Measurements from ENCODE around the gene HLA-DMA.

The HLA-DMA gene

DNA sequence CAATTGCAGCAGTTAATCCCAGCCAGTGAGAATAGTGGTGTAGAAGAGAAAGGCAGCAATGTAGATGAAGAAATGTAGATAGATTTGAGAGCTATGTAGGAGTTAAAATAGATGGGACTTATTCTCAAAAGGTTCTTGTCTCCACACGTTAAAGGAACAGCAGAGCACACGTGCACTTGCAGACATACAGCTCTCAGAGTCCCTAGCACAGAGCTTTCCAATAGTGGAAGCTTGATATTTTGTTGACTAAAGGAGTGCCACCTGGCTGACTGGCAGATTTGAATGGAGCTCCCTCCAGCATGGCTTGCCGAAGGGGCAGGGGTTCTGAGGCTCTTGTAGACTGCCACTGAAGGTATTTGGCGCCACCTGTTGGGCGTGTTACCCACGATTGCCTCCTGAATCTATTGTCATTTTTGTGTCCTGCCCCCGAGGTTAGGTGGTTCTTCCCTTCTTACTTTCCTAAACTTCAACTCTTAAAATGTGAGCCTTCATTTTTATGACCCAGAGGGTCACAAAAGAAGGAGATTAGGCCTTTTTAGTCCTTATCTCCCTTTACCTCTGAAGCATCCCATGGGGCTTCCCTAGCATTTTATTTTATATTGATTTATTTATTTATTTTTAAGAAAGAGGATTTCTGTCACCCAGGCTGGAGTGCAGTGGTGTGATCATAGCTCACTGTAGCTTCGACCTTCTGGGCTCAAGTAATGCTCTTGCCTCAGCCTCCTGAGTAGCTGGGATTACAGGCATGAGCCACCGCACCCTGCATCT lies 31.9 kb upstream of the HLA-DMA start:
- no peak overlapping the region for H3K4me3 ChIP-seq (ENCODE audit: low read length)
- peak; percentile 79 for DNase-seq (ENCODE audit: low read depth)
- TF ChIP-seq, protein P1, sequence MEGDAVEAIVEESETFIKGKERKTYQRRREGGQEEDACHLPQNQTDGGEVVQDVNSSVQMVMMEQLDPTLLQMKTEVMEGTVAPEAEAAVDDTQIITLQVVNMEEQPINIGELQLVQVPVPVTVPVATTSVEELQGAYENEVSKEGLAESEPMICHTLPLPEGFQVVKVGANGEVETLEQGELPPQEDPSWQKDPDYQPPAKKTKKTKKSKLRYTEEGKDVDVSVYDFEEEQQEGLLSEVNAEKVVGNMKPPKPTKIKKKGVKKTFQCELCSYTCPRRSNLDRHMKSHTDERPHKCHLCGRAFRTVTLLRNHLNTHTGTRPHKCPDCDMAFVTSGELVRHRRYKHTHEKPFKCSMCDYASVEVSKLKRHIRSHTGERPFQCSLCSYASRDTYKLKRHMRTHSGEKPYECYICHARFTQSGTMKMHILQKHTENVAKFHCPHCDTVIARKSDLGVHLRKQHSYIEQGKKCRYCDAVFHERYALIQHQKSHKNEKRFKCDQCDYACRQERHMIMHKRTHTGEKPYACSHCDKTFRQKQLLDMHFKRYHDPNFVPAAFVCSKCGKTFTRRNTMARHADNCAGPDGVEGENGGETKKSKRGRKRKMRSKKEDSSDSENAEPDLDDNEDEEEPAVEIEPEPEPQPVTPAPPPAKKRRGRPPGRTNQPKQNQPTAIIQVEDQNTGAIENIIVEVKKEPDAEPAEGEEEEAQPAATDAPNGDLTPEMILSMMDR (conservative IDR thresholded peaks at IDR 0.05; ENCODE audit: low read length): peak; percentile 91

DNA sequence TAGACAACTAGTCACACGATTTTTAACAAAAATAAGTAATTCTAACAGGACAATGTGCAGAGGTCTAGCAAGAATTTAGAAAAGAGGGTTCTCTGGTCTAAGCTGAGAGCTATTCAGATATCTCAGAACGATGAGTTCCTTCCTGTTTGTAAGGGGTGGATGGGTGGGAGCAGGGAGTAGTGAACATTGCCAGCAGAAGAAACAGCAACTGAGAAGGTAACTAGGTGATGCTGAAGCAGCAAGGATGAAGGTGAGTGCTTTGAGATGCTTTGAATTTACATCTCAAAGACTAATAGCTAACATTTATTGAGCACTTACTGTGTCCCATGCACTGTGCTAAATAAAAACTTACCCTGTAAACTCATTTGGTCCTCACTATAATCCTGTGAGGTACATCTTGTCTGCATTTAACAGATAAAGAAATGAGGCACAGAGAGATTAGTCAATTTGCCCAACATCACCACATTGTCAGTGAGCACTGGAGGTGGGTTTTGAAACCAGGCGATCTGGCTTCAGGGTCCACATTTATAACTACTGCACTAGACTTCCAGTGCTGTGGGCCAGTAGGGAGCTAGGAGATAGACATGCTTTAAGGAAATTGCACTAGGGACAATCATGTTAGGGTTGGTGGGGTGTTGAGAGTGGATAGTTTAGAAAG lies 31.2 kb upstream of the HLA-DMA start:
- TF ChIP-seq, protein P1 (conservative IDR thresholded peaks at IDR 0.05; ENCODE audit: low read length): no peak
- H3K4me3 ChIP-seq (ENCODE audit: low read length): no peak overlapping the region
- no peak for DNase-seq (ENCODE audit: low read depth)

DNA sequence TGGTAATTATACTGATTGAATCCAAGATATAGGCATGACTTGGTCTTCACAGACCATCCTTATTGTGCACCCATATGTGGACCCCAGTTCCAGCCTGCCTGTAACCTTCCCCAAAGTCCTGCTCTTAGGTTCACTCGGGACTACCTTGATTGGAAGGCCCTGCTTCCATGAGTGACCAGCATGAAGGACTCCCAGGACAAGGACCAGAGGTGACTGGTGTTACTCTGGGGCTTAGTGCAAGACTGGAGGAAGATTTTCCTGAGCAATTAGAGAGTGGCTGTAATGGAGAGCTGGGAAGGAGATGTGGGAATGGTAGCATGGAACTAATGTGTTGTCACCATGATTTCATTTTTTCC lies 30.6 kb upstream of the HLA-DMA start:
- no peak for DNase-seq (ENCODE audit: low read depth)
- no peak overlapping the region for H3K4me3 ChIP-seq (ENCODE audit: low read length)
- TF ChIP-seq, protein P1 (conservative IDR thresholded peaks at IDR 0.05; ENCODE audit: low read length): no peak

DNA sequence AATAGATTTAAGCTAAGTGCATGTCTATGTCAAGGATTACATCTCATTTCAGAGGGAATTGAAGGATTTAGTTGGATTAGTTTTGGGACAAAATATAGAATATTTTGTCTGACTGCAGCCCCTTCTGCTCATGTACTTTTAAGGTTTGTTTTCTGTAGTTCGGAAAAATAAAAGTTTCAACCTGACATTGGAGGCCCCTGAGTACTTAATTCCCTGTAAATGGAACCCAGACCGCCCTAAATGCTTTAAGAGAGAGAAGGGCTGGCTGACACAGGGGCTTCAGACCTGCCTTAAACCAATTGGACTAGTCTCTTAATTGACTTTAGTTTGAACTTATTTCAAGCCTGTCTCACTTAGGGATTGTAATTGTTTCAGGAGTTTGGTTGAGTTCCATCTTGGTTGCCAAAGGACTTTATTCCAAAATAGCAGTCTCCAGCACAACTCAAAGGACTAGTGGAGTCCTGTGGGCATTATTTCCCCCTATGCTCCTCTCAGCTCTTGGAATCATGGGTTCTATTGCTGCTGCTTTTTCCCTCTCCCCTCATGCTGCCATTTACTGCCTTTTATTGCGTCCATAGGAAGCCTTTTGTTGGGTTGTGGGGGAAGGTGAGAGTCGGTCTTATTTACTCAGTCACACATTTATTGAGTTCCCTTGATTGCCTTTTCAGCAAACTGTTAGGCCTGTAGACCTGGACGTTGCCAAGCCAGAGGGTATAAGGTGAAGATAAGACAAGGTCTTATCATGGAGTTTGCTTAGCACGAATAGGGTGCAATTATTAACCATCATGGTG lies 30.0 kb upstream of the HLA-DMA start:
- TF ChIP-seq, protein P1 (conservative IDR thresholded peaks at IDR 0.05; ENCODE audit: low read length): no peak
- no peak overlapping the region for H3K4me3 ChIP-seq (ENCODE audit: low read length)
- no peak for DNase-seq (ENCODE audit: low read depth)

DNA sequence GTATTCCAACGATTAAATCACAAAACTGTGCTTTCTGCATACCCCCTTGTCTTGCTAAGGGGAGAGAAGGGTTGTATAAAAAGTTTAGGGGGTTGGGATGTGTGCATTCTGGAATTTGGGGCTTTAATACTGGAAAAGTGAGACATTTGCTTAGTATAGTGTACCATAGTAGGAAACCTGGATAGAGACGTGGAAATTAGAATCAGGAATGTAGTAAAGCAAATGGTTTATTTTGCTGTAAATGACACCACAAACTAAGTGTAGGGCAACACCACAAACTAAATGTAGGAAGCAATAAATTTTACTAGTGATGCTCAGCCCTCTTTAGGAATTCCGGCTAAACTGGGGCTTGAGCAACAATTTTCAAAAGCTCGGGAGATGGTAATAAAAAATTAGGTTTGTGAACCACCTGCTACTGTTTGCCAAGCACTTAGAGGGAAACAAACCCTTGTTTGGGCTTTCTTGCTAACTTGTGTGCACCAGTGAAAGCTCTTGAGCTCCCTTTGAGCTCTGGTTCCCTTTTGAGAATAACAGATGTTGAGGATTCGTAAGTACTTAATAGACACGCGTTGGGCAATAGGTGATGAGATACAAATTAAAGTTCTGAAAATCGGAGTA lies 29.3 kb upstream of the HLA-DMA start:
- DNase-seq (ENCODE audit: low read depth): peak; percentile 49
- H3K4me3 ChIP-seq (ENCODE audit: low read length): no peak overlapping the region
- TF ChIP-seq, protein P1 (conservative IDR thresholded peaks at IDR 0.05; ENCODE audit: low read length): no peak

DNA sequence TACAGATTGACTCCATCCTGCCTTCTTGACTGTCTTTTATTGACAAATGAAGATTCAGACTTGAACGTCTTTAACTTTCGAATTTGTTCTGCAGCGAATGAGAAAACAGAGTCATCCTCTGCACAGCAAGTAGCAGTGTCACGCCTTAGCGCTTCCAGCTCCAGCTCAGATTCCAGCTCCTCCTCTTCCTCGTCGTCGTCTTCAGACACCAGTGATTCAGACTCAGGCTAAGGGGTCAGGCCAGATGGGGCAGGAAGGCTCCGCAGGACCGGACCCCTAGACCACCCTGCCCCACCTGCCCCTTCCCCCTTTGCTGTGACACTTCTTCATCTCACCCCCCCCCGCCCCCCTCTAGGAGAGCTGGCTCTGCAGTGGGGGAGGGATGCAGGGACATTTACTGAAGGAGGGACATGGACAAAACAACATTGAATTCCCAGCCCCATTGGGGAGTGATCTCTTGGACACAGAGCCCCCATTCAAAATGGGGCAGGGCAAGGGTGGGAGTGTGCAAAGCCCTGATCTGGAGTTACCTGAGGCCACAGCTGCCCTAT lies 27.7 kb upstream of the HLA-DMA start:
- peak; percentile 4 for DNase-seq (ENCODE audit: low read depth)

More for the DNA sequence above, 27.7 kb upstream of the HLA-DMA start:
- no peak overlapping the region for H3K4me3 ChIP-seq (ENCODE audit: low read length)
- TF ChIP-seq, protein P1 (conservative IDR thresholded peaks at IDR 0.05; ENCODE audit: low read length): no peak

Data from AG10803 (cell line).